DMS79 (cell line): Measurements from ENCODE around the gene B2M.
"Not testable (repeated sequence)": the region's sequence is repeated elsewhere in the genome, so short reads cannot be mapped to it uniquely, and the experiment has no call there.

Source experiments
- DNase-seq: peaks from one replicate; lab custom pipeline; 2025; lab: John Stamatoyannopoulos, UW

B2M gene

GRCh38 chr15:44726136-44726535 is 14.8 kb downstream of the B2M start:
- DNase-seq: peak; percentile 4

GRCh38 chr15:44726568-44727484 is 15.5 kb downstream of the B2M start:
- DNase-seq: no peak

GRCh38 chr15:44727485-44728231 is 16.3 kb downstream of the B2M start:
- no peak for DNase-seq

GRCh38 chr15:44728232-44728575 is 16.9 kb downstream of the B2M start:
- not testable (repeated sequence) for DNase-seq

GRCh38 chr15:44728576-44729407 is 17.5 kb downstream of the B2M start:
- peak; percentile 85 for DNase-seq

- peak; percentile 21 for DNase-seq
These were observed 18.3 kb downstream of the B2M start for GRCh38 chr15:44729408-44730127.

- no peak for DNase-seq
These were observed 23.6 kb downstream of the B2M start for GRCh38 chr15:44734839-44735481.

GRCh38 chr15:44735482-44736180 is 24.3 kb downstream of the B2M start:
- no peak for DNase-seq

GRCh38 chr15:44736181-44736765 is 25.0 kb downstream of the B2M start, which contains the start of gene TRIM69:
TRIM69 (plus strand) TSS chr15:44736528; CDS start chr15:44736705, 177 bp downstream.
- DNase-seq: no peak

- no peak for DNase-seq
These were observed 27.1 kb downstream of the B2M start for GRCh38 chr15:44738340-44738984.

GRCh38 chr15:44739222-44739847 is 28.0 kb downstream of the B2M start:
- DNase-seq: not testable (repeated sequence)

GRCh38 chr15:44743454-44743853 is 32.1 kb downstream of the B2M start:
- not testable (repeated sequence) for DNase-seq

GRCh38 chr15:44753345-44753744 is 42.0 kb downstream of the B2M start:
- DNase-seq: no peak

- no peak for DNase-seq
These were observed 51.9 kb downstream of the B2M start for GRCh38 chr15:44763187-44763586.

GRCh38 chr15:44763848-44764247 is 52.5 kb downstream of the B2M start:
- no peak for DNase-seq

- DNase-seq: no peak
These were observed 53.7 kb downstream of the B2M start for GRCh38 chr15:44765036-44765435.
